ENCODE data around the gene NUFIP1.
"Not testable (repeated sequence)": the region's sequence is repeated elsewhere in the genome, so short reads cannot be mapped to it uniquely, and the experiment has no call there.

The NUFIP1 gene

DNA sequence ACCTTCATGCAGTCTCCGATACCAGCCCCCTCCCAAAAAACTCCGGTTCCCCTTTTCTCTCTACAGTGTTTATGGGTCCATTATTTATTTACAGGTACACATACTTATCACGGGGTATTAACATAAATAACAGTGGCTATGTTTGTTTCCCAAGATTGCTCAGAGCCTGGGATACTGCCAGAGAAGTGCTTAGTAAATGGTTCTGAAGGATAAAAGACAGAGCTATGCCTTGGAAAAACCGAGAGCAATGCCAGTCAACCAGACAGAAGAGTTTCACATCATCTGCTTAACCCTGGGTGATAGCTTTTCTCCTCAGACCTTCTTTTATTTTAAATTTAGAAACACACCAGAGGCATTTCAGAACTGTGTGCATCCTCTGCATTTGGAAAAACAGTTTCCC is 61.3 kb downstream of the NUFIP1 start:
- no peak for DNase-seq
- in situ Hi-C loops (cut with MboI; ENCODE audit: low pct_unique_long_range_greater_than_20kb, low sequenced_read_pairs) = no loop called here

GRCh38 chr13:44921931-44922758 is 67.1 kb downstream of the NUFIP1 start:
- in situ Hi-C loops (cut with MboI; ENCODE audit: low pct_unique_long_range_greater_than_20kb, low sequenced_read_pairs) = no loop called here
- DNase-seq = no peak

DNA sequence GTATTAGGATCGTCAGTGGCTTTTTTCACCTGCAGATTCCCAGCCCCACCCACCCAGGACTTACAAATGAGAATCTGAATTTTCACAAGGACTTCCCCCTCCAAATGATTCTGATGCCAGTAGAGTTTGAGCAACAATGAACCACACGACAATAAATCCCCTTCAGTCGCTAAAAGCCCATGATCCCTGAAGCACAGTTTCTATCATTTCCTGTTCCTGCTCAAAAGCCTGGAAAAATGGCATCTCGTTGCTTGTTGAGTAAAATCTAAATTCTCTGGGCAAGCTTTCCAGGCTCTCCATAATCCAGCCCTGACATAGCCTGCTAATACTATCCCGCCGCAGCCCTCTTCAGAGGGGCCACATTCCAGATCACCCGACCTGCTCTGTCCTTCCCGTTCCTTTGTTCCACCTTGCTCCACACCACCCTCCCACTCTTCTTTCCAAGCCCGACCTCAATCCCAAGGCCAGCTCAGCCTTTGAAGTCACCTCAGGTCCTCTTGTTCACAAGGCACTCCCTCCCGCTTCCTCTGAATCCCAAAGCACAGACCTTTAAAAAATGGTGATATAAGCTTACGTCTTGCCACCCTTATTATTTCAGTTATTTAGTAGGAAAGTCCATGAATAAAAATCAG is 67.9 kb downstream of the NUFIP1 start:
- DNase-seq = no peak
- in situ Hi-C loops (cut with MboI; ENCODE audit: low pct_unique_long_range_greater_than_20kb, low sequenced_read_pairs) = no loop called here

DNA sequence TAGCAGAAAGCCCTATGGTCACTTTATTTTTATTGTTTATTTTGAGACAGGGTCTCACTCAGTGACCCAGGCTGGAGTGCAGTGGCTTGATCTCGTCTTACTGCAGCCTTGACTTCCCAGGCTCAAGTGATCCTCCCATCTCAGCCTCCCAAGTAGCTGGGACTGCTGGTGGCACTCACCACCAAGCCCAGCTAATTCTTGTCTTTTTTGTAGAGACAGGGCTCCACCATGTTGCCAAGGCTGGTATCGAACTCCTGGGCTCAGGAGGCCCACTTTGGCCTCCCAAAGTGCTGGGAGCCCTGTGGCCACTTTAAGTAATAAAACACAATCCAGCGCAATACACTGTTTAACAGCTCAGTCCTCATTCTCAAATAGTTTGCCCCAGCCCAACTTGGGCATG is 69.3 kb downstream of the NUFIP1 start:
- in situ Hi-C loops (cut with MboI; ENCODE audit: low pct_unique_long_range_greater_than_20kb, low sequenced_read_pairs) = no loop called here
- no peak for DNase-seq

DNA sequence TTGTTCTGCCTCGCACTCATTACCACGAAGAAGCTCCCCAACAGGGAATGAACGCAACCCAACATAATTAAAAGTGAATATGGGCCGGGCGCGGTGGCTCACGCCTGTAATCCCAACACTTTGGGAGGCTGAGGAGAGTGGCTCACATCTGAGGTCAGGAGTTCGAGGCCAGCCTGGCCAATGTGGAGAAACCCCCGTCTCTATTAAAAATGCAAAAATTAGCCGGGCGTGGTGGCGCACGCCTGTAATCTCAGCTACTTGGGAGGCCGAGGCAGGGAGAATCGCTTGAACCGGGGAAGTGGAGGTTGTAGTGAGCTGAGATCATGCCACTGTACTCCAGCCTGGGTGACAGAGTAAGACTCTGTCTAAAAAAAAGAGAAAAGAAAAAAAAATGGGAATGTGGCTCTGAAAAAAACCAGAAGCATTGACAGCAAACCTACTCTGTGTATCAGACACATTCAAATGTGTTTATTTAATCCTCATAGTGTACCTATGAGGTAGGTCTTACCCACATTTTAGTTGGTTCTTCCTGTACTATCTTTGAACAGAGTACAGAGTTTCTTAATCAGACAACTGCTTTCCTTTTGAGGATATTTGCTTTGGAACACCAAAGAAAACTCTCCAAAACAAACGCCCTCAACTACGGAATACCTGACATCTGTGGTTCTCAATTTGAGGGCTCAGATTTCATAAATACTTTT is 70.0 kb downstream of the NUFIP1 start:
- DNase-seq = no peak
- in situ Hi-C loops (cut with MboI; ENCODE audit: low pct_unique_long_range_greater_than_20kb, low sequenced_read_pairs) = no loop called here

DNA sequence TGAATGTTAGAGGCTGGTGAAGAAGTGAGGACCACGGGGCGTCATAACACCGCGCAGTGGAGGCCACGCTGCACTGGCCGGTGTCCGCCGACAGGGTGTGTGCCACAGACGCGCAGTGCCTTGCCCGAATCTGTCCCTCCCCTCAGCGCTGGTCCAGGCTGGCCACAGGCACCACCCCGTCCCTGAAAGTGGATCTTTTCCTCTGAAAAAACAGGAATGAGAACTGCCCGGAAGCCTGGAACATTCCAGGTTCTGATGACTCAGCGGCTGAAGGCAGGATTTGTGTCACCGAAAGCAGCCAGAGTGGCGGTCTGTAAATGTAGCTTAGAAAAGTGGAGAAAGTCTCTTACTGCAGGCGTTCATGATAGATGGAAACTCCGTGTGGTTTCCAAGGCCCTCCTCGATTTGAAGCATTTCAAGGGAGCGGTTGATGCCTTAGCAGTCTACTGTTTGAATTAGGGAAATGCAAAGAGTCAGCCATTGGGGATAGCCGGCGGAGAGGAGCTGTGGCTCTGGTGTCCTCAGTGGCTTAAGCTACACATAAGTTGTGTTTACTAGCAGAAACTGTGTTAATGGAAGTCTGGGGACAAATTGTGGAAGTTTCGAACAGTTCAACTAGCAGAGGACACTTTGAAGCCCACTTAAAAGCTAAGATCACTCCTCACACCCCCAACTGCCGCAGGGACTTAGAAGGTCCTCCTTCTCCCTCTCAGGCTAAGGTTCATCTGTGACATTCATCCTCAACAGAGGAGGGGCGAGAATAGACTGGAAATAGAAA is 70.8 kb downstream of the NUFIP1 start:
- DNase-seq = peak; percentile 96
- in situ Hi-C loops (cut with MboI; ENCODE audit: low pct_unique_long_range_greater_than_20kb, low sequenced_read_pairs) = no loop called here

- in situ Hi-C loops (cut with MboI; ENCODE audit: low pct_unique_long_range_greater_than_20kb, low sequenced_read_pairs) = no loop called here
- peak; percentile 98 for DNase-seq
These were observed 71.5 kb downstream of the NUFIP1 start for GRCh38 chr13:44917589-44918325.

- in situ Hi-C loops (cut with MboI; ENCODE audit: low pct_unique_long_range_greater_than_20kb, low sequenced_read_pairs) = no loop called here
- DNase-seq = no peak
These were observed 76.8 kb downstream of the NUFIP1 start for GRCh38 chr13:44912278-44913016.

- DNase-seq = no peak
- in situ Hi-C loops (cut with MboI; ENCODE audit: low pct_unique_long_range_greater_than_20kb, low sequenced_read_pairs) = no loop called here
These were observed 80.6 kb downstream of the NUFIP1 start for GRCh38 chr13:44908712-44909111.

DNA sequence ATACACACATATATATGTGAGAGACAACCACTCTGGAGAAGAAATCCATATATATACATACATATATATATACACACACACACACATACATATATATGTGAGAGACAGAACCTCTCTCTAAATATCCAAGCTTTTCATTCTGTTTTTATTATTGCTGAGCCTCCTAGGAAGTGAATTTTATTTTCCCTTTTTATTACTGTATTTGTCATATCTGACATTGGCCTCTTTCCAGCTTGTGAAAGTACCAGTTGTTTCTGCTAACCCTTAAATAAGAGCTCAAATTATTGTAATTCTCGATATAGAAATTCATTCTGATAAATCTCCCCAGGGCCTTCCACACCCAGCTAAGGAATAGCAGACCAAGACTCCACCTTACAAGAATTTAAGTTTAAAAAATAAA is 81.0 kb downstream of the NUFIP1 start:
- in situ Hi-C loops (cut with MboI; ENCODE audit: low pct_unique_long_range_greater_than_20kb, low sequenced_read_pairs) = no loop called here
- no peak for DNase-seq

DNA sequence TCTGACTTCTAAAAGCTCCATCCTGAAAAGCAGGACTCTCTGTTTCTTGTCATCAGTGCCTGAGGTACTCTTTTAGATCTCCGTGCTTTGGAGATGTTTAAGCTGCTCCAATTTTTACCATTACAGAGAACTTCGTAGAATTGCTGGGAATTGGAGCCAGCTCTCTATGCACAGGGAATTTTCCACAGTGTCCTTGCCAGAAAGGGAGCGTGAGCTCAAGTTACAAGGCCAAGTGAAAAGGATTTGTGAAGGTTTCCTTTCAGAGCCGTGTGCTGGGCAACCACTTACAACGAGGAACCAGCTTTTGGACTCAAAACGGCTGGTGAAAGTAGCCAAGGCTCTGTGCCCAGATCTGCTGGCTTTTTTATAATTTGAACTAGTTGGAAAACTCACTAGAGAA is 82.6 kb downstream of the NUFIP1 start:
- DNase-seq = no peak
- in situ Hi-C loops (cut with MboI; ENCODE audit: low pct_unique_long_range_greater_than_20kb, low sequenced_read_pairs) = no loop called here

DNA sequence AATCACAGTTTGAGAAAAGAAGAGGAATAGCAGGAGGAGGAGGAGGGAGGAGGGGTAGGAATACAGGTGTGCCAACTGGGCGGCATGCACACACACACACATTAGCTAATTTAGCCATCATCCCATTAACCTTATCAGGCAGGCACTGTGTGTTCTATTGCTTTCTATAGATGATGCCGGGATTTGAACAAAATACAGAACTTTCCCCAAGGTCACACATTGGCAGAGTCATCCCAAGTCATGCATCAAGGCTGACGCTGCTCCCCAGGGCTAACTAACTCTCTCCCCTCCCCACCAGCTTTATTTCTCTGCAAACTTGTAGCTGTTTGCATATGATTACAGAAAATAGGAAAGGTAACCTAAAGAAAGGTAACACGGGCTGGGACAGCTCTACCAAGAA is 83.0 kb downstream of the NUFIP1 start:
- no peak for DNase-seq
- in situ Hi-C loops (cut with MboI; ENCODE audit: low pct_unique_long_range_greater_than_20kb, low sequenced_read_pairs) = no loop called here

GRCh38 chr13:44905556-44905955 is 83.7 kb downstream of the NUFIP1 start:
- DNase-seq = no peak
- in situ Hi-C loops (cut with MboI; ENCODE audit: low pct_unique_long_range_greater_than_20kb, low sequenced_read_pairs) = no loop called here

DNA sequence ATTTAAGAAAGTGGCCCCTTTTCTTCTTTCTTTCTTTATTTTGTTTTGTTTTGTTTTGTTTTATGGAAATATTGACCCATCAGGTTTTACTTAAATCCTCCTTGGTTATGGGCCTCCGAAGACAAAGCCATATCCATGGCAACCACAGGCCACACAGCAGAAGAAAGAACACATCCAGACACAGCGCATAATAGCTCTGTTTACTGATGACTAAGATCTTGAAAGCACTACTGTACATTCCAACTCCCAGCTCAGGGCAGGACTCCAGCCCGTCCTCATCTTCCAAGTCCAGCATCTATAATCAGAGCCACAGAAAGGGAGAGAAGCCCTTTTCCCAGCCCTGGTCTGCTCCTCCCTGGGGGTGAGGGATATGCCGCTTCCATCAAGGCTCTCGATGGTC is 84.3 kb downstream of the NUFIP1 start:
- in situ Hi-C loops (cut with MboI; ENCODE audit: low pct_unique_long_range_greater_than_20kb, low sequenced_read_pairs) = no loop called here

DNA sequence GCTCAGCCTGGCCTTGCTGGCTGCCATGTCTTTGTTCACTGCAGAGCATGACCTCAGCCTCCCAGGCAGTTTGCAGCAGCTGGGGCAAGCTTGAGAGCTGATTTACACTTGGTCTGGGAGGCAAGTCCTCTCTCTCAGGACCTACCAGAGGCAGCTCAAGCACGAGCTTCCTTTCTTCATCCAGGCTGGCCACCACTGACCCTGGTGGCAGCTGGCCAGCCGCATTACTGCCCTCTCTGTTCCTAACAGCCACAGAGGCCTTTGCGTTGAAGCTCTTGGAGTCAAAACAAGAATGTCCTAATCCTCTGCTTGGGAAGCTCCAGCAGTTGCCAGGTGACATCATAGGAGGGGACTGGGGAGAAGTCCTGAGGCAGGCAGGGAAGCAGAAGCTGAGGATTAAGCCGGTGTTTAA is 85.7 kb downstream of the NUFIP1 start:
- in situ Hi-C loops (cut with MboI; ENCODE audit: low pct_unique_long_range_greater_than_20kb, low sequenced_read_pairs) = no loop called here
- no peak for DNase-seq

More for the DNA sequence above, 84.3 kb downstream of the NUFIP1 start:
- DNase-seq = no peak

GRCh38 chr13:44902738-44903137 is 86.5 kb downstream of the NUFIP1 start:
- no peak for DNase-seq
- in situ Hi-C loops (cut with MboI; ENCODE audit: low pct_unique_long_range_greater_than_20kb, low sequenced_read_pairs) = no loop called here

DNA sequence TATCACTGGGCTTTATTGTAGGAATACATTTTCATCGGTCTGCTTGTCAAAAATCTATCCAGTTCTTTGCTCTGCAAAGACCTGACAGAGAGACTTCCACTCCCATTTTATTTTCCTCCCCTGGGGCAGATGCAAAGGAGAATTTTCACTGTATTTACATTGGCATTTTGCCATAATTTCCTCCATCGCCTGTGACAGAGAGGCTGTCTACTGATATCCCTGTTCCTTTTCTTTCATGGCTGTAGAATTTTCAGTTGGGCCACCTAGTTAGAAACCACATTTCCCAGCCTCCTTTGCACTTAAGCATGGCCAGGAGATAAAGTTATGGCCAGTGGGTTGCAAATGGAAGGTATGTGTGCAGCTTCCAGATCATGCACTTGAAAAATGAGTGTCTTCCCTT is 89.3 kb downstream of the NUFIP1 start:
- in situ Hi-C loops (cut with MboI; ENCODE audit: low pct_unique_long_range_greater_than_20kb, low sequenced_read_pairs) = no loop called here
- DNase-seq = no peak

- in situ Hi-C loops (cut with MboI; ENCODE audit: low pct_unique_long_range_greater_than_20kb, low sequenced_read_pairs); DNase-seq: not testable (repeated sequence)
These were observed 91.0 kb downstream of the NUFIP1 start for GRCh38 chr13:44898308-44898707.
